ENCODE measurements around the gene ST7. TPM values are rescaled to one million over a fixed set of nuclear protein-coding genes. Genes with fewer than 3 reads are reported as not detected.

ST7 gene
- total RNA-seq, 1 experiment from 2014 or later: 19.6 TPM

GRCh38 chr7:117220836-117221235 lies 267.5 kb downstream of the ST7 start:
- POLR2A ChIA-PET: no interaction called here
- intact Hi-C loops (cut with micrococcal nuclease; ENCODE audit: unreplicated experiment): no loop called here
- Histone ChIP-seq H3K9me3 (ENCODE audit: control insufficient read depth, insufficient read depth, low read depth, low read length) (no peaks in the 10 kb centered on the region), H3K4me1 (ENCODE audit: control insufficient read depth, insufficient read depth, low read length) (no peaks in the 10 kb centered on the region), H3K36me3 (ENCODE audit: control insufficient read depth, insufficient read depth, low read length) (no peaks in the 10 kb centered on the region), H3K4me3 (ENCODE audit: low read depth in 2 of 2, low read length in 2 of 2) (no peak overlapping the region), H3K27ac (ENCODE audit: low read length) (no peak overlapping the region), H3K27me3 (ENCODE audit: control insufficient read depth, insufficient read depth, low read length) (no peaks in the 10 kb centered on the region)
- BruUV-seq (replicated peaks): no TSS peak
- in situ Hi-C loops (cut with HindIII; ENCODE audit: low pct_unique_long_range_greater_than_20kb, low sequenced_read_pairs): no loop called here
- DNase-seq (ENCODE audit: low read depth, low spot score) (no peak), ATAC-seq (no peak)
- TF ChIP-seq, protein P1, sequence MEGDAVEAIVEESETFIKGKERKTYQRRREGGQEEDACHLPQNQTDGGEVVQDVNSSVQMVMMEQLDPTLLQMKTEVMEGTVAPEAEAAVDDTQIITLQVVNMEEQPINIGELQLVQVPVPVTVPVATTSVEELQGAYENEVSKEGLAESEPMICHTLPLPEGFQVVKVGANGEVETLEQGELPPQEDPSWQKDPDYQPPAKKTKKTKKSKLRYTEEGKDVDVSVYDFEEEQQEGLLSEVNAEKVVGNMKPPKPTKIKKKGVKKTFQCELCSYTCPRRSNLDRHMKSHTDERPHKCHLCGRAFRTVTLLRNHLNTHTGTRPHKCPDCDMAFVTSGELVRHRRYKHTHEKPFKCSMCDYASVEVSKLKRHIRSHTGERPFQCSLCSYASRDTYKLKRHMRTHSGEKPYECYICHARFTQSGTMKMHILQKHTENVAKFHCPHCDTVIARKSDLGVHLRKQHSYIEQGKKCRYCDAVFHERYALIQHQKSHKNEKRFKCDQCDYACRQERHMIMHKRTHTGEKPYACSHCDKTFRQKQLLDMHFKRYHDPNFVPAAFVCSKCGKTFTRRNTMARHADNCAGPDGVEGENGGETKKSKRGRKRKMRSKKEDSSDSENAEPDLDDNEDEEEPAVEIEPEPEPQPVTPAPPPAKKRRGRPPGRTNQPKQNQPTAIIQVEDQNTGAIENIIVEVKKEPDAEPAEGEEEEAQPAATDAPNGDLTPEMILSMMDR (IDR thresholded peaks at IDR 0.05): no peak
- TF ChIP-seq SIN3A (IDR thresholded peaks at IDR 0.05; ENCODE audit: borderline replicate concordance, insufficient read depth, low read depth, low read length): no peak
- TF ChIP-seq TCF7L2 (IDR thresholded peaks at IDR 0.05; ENCODE audit: low read depth, low read length): no peak
- TF ChIP-seq POLR2AphosphoS5 (IDR thresholded peaks at IDR 0.05; ENCODE audit: low read depth, low read length): no peak
- TF ChIP-seq, protein P2, sequence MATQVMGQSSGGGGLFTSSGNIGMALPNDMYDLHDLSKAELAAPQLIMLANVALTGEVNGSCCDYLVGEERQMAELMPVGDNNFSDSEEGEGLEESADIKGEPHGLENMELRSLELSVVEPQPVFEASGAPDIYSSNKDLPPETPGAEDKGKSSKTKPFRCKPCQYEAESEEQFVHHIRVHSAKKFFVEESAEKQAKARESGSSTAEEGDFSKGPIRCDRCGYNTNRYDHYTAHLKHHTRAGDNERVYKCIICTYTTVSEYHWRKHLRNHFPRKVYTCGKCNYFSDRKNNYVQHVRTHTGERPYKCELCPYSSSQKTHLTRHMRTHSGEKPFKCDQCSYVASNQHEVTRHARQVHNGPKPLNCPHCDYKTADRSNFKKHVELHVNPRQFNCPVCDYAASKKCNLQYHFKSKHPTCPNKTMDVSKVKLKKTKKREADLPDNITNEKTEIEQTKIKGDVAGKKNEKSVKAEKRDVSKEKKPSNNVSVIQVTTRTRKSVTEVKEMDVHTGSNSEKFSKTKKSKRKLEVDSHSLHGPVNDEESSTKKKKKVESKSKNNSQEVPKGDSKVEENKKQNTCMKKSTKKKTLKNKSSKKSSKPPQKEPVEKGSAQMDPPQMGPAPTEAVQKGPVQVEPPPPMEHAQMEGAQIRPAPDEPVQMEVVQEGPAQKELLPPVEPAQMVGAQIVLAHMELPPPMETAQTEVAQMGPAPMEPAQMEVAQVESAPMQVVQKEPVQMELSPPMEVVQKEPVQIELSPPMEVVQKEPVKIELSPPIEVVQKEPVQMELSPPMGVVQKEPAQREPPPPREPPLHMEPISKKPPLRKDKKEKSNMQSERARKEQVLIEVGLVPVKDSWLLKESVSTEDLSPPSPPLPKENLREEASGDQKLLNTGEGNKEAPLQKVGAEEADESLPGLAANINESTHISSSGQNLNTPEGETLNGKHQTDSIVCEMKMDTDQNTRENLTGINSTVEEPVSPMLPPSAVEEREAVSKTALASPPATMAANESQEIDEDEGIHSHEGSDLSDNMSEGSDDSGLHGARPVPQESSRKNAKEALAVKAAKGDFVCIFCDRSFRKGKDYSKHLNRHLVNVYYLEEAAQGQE (IDR thresholded peaks at IDR 0.05; ENCODE audit: insufficient read depth in 1 of 2, low read depth in 2 of 2, low read length in 1 of 2): no peak
- CTCF ChIA-PET: no interaction called here

GRCh38 chr7:117225536-117225935 lies 272.2 kb downstream of the ST7 start:
- Histone ChIP-seq H3K27ac (ENCODE audit: low read length) (no peak overlapping the region), H3K27me3 (ENCODE audit: control insufficient read depth, insufficient read depth, low read length) (no peaks in the 10 kb centered on the region), H3K4me1 (ENCODE audit: control insufficient read depth, insufficient read depth, low read length) (no peaks in the 10 kb centered on the region), H3K36me3 (ENCODE audit: control insufficient read depth, insufficient read depth, low read length) (no peaks in the 10 kb centered on the region), H3K9me3 (ENCODE audit: control insufficient read depth, insufficient read depth, low read depth, low read length) (no peaks in the 10 kb centered on the region), H3K4me3 (ENCODE audit: low read depth in 2 of 2, low read length in 2 of 2) (no peak overlapping the region)
- intact Hi-C loops (cut with micrococcal nuclease; ENCODE audit: unreplicated experiment) (no loop called here), in situ Hi-C loops (cut with HindIII; ENCODE audit: low pct_unique_long_range_greater_than_20kb, low sequenced_read_pairs) (no loop called here)
- POLR2A ChIA-PET: no interaction called here
- no peak for TF ChIP-seq SIN3A (IDR thresholded peaks at IDR 0.05; ENCODE audit: borderline replicate concordance, insufficient read depth, low read depth, low read length)
- TF ChIP-seq, protein P1 (IDR thresholded peaks at IDR 0.05): no peak
- TF ChIP-seq POLR2AphosphoS5 (IDR thresholded peaks at IDR 0.05; ENCODE audit: low read depth, low read length): no peak
- TF ChIP-seq, protein P2 (IDR thresholded peaks at IDR 0.05; ENCODE audit: insufficient read depth in 1 of 2, low read depth in 2 of 2, low read length in 1 of 2): no peak
- TF ChIP-seq TCF7L2 (IDR thresholded peaks at IDR 0.05; ENCODE audit: low read depth, low read length): no peak
- ATAC-seq (no peak), DNase-seq (ENCODE audit: low read depth, low spot score) (no peak)
- BruUV-seq (replicated peaks): no TSS peak
- CTCF ChIA-PET: no interaction called here

Measured in Panc1 (cell line).